GM21528 (cell line): ENCODE measurements around the gene POU2AF3.

ENCODE experiments used
- ATAC-seq: cut with Tn5 transposase; IDR thresholded peaks from one replicate; pipeline ENCODE4 v1.9.1; 2021; ENCODE audit warnings: mild to moderate bottlenecking, moderate library complexity; ENCODE audit not compliant: unreplicated experiment, low FRiP score

Gene POU2AF3

GRCh38 chr11:111324277-111324720 is 26.0 kb downstream of the POU2AF3 start:
- ATAC-seq: no peak

DNA sequence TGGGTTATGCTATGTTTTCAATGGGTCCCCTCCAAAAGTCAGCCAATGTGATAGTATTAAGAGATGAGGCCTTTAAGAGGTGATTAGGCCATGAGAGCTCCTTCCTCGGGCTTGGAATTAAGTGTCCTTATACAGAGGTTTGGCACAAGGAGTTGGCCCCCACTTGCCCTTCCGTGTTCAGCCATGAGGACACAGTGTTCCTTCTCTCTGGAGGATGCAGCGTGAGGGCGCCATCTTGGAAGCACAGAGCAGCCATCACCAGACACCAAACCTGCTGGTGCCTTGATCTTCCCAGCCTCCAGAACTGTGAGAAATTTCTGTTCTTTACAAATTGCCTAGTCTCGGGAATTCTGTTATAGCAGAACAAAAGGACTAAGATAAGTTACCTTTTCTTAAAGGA is 26.9 kb downstream of the POU2AF3 start:
- no peak for ATAC-seq

DNA sequence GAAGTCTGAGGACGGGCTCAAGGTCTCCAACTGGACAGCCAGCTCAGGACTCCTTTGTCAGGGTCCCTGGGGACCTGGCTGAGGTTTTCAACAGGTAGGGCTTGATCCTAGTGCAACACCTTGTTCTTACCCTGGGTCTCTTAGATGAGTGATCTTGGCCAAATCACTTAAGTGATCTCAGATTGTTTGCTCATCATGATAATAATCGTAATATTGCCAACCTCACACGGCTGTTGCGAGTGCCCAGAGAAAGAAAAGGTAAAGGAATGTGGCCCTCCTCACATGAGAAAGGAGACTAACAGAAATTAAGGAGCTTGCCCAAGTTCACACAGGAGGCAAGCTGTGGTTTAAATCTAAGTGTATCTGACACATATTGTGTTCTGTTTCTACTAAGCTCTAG is 28.5 kb downstream of the POU2AF3 start:
- ATAC-seq: no peak

DNA sequence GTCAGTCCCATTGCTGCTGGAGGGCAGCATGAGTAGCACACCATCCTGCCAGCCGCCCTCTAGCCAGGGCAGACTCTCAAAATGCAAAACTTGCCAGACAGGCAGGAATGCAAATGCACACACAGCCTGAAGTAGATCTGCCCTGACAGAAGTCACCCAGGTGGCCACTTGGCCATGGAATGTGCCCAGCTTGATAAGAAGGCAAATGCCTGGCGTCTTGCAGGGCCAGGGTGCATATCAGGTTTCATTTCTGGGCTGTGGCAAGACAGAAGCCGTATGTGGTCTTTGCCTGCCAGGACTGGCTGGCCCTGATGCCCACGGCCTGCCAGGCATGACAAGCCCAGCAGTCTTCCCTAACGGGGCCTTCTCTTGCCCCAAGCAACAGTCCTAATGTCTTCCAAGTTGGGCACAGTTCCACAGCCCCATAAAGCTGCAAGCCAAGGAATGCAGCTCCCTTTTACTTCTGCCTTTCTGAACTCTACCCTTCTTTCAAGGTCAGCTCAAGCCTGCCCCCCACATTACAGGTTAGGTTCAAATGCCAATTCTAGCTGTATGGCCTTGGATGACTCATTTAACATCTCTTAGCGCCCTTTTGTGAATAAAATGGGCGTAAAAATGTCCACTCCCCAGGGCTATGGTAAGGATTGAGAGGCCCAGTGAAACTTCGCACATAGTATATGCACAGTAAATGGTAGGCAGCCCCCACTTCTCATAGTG is 29.7 kb downstream of the POU2AF3 start:
- ATAC-seq: no peak

DNA sequence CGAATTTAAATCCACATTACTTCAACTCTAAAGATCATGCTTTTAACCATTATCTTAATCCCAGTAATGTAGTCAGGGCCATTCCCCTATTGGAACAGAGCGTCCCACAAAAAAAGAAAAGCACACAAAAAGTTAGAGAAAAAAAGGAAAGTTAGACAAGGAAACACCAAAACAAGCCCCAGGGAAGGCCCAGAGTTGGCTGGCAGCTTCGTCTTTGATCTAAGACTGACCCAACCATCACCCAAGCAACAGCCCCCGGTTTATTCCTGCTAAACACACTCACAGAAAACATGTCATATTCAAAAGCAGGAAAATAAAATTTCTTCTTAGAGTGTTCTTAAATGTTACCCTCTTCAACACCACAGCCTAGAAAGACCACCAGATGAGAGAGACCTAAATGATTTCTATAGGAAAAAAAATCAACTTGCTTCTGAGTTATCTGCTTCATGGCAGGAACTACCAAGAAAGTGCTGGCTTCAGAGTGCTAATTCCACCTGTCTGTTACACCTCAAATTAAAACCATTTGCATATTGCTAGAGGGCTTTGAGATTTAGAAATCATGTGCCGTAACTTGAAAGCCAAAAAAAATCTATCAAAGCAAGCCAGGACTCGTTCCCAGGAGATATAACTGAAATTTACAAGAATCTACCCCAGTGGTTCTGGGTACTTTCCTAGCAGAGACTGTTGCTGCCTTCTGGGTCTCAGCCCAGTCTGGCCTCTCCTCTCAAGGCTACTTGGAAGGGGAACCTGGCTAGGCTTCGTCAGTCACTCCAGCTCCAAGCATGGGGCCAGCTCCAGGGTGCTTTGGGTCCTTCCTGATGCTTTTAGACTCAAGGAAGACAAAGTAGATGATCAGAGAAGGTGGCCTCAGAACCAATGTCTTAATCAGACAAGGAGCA is 31.2 kb downstream of the POU2AF3 start:
- no peak for ATAC-seq

DNA sequence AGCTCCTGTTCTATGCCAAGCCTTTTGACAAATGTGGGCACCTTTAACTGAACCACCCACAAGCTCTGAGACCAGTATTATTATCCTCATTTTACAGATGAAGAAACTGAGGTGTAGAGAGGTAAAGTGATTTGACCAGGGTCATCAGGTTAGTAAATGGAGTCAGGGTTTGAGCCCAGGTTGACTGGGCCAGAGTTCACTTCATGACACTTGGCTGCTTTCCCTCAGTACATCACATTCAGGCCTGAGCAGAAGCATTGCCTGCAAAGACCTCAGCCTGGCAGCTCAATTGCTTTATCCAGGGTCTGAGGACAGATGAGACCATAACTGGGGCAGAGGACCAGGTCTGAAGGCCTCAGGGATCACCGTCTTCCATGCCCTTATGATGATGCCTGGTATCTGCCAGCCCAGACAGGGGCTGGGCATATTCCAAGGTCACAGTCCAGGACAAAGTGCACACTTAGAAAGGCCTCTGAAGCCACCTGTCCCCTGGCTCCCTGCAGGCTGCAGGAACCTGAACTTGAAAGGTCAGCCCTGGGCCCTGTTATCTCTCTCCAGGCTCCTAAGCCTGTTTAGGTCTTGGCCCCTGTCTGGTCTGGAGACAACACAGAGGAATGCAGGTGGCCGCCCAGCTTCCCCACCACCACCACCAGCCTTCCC is 32.0 kb downstream of the POU2AF3 start:
- no peak for ATAC-seq

DNA sequence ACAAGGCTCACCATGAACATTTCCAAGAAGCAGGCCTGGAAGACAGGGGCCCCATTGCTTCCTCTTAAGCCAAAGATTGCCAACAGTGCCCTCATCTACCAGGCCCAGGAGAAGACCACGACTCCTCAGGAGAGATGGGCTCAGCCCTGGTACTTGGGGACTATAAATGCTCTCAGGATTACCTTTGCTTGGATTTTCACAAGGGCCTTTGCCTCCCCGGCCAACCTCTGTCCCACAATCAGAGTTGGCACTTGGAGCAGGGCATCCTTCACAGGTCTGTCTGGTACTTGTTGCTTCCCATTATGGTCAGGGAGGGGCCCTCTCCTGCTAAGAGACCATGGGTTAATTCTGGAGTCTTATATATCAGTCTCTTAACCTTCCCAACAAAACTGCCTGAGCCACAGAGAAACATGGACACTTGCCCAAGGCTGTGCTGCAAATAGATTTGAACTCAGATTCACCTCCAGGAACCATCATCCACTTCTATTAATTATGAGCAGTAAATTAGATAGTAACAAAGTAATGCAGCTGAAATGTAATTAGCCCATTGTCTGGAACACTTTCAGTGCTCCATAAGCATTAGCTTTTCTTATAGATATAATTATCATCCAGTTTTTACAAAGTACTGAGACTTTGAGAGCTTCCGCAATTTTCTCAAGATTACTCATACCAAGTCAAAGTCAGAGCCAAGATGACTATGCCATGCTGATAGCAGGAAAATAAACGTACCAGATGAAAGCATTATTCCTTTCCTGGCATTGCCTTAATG is 33.5 kb downstream of the POU2AF3 start:
- no peak for ATAC-seq

- ATAC-seq: no peak
Measured at GRCh38 chr11:111334532-111335502, 36.5 kb downstream of the POU2AF3 start.

DNA sequence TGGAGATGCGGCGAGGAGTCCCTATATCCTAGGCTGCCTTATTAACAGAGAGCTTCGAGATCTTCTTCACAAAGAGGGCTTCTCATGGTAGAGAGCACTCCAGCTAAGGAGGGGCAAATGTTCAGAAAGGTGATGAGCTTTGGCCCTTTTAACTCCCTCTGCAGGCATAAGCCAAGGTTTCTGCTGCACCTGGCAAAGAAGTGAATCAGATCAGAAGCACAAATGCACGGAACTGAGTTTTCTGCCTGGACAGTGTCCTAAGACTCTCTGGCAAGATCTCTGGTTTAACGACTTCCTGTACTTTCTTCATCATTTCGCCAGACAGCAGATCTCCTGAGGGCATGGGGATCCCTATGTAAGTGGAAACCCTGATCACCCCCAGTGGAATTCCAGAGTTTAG is 37.2 kb downstream of the POU2AF3 start:
- ATAC-seq: no peak

GRCh38 chr11:111336062-111336461 is 37.7 kb downstream of the POU2AF3 start:
- no peak for ATAC-seq

- no peak for ATAC-seq
Measured at GRCh38 chr11:111336582-111337256, 38.4 kb downstream of the POU2AF3 start.

- ATAC-seq: no peak
Measured at GRCh38 chr11:111339758-111340388, 41.5 kb downstream of the POU2AF3 start.

DNA sequence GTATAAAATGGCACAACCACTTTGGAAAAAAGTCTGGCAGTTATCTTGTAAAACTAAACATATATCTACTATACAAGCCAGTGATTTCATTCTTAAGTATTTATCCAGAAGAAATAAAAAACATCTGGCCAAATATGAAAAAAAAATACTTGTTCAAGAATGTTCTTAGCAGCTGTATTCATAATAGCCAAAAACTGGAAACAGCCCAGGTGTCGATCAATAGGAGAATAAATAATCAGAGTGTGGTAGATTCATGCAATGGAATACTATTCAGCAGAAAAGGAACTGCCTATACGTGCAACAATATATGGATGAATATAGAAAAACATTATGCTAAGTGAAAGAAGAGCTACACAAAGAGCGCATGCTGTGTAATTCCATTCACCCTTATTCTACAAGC is 44.0 kb downstream of the POU2AF3 start:
- no peak for ATAC-seq

GRCh38 chr11:111344032-111344431 is 45.7 kb downstream of the POU2AF3 start:
- no peak for ATAC-seq

DNA sequence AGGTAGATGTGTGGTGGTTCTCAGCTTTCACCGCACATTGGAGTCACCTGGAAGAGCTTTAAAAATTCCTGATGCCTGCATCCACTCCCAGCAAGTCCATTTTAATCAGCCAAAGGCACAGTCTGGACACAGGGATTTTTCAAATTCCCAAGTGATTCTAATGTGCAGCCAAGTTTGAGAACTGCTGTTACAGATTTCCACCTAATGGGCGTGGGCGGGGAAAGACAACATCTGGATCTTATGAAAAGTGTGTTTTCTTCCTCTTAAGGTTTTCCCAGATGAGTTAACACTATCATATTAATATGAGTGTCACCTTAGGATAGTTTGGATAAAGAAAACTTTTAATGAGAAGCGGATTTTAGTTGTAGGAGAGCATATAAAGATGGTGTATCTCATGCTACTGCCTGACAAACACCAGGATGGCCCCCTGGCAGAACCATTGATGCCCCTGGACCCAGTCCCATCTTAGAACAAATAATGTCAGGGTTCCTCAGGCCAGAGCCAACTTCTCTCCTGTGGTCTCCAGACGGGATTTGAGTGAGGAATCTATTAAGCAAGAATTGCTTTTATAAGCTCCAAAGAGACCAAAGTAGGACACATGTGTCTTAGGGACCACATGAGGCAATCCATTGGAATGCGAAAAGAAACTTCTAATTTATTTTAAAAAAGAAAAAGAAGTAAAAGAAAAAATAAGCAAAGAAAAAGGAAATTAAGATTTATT is 48.8 kb downstream of the POU2AF3 start:
- ATAC-seq: no peak

- no peak for ATAC-seq
Measured at GRCh38 chr11:111347723-111348115, 49.4 kb downstream of the POU2AF3 start.

DNA sequence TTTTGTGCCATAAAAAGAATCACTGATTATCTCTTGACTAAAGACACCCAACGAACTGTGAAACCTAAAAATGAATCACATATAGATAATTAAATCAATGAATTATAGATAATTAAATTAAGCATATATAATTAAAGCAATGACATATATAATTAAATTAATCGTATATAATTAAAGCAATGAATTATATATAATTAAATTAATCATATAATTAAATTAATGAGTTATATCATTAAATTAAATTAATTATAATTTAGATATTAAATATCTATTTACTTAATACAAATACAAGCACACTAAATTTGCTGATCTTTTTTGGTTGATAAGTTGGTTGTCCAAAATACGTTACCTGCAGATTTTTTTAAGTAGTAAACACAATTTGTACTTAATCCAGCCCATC is 49.8 kb downstream of the POU2AF3 start:
- ATAC-seq: no peak
